Measurements from ENCODE around the gene SEC16B. TPM values are rescaled to one million over a fixed set of nuclear protein-coding genes. Genes with fewer than 3 reads are reported as not detected.
A peak's percentile ranks its signal among the peaks of the same experiment; 100 is the strongest.

Gene SEC16B
- total RNA-seq (1 to 10 TPM in 8 of 10 donors, under 1 TPM in 2; 0.32 to 3.5 (median 1.5) TPM), polyA plus RNA-seq (10 to 100 TPM in 1 of 2 donors, under 1 TPM in 1; 0.93 to 19.0 TPM)
- long read RNA-seq, donor 1: 0 reads
- long read RNA-seq, donor 2, partial matches to known transcripts: 0 of 1 reads
- long read RNA-seq, donor 2, other reads (novel, unspliced or antisense): 1 of 1 reads
- long read RNA-seq, donor 3, partial matches to known transcripts: 0 of 1 reads
- long read RNA-seq, donor 3, other reads (novel, unspliced or antisense): 1 of 1 reads

GRCh38 chr1:177969825-177970371, at the start of gene SEC16B:
TSS of gene SEC16B (minus strand) at chr1:177970058. CDS start at chr1:177967981, 2,077 bp downstream.
- H3K4me1 ChIP-seq: peaks cover 0 to 8% (median 0%) of the 10 kb centered on the region in 9 donors
- H3K27ac ChIP-seq: no peak within 1 kb of the TSS
- no peak for DNase-seq
- ATAC-seq: peak in 2 of 8 donors; percentile 34 to 48
- intact Hi-C loops (cut with DNase I): loop anchor here in 1 of 10 donors (10.0 kb wide), 1 partner anchor 215 kb away; no protein-coding TSS in a partner anchor
- H3K27me3 ChIP-seq: no peaks in the 10 kb centered on the region
- no peak within 1 kb of the TSS for H3K4me3 ChIP-seq
- H3K36me3 ChIP-seq: peaks cover 0 to 49% (median 3%) of the 10 kb centered on the region in 9 donors
- no peak for TF ChIP-seq CTCF (IDR thresholded peaks at IDR 0.05)
- WGBS, 2 donors: 87 to 91% methylated on average over 12 of the region's 12 CpGs
- H3K9me3 ChIP-seq: no peaks in the 10 kb centered on the region

GRCh38 chr1:178019622-178020021, 49.8 kb upstream of the SEC16B start:
- DNase-seq: no peak
- no peak for ATAC-seq
- no peaks in the 10 kb centered on the region for H3K27me3 ChIP-seq
- H3K9me3 ChIP-seq: peaks cover 0 to 15% (median 4%) of the 10 kb centered on the region in 11 donors
- H3K27ac ChIP-seq: no peak overlapping the region
- H3K4me3 ChIP-seq: no peak overlapping the region
- TF ChIP-seq CTCF (IDR thresholded peaks at IDR 0.05): no peak
- WGBS, 2 donors: 96 to 100% methylated on average over 2 of the region's 2 CpGs
- peaks cover 0 to 91% (median 42%) of the 10 kb centered on the region in 9 donors for H3K36me3 ChIP-seq
- intact Hi-C loops (cut with DNase I): loop anchor here in 1 of 10 donors (10.0 kb wide), 1 partner anchor 265 kb away; no protein-coding TSS in a partner anchor
- no peaks in the 10 kb centered on the region for H3K4me1 ChIP-seq

- 80 to 84% methylated on average over 1 of the region's 1 CpG for WGBS, 2 donors
- intact Hi-C loops (cut with DNase I): no loop called here
- H3K27ac ChIP-seq: no peak overlapping the region
- DNase-seq: no peak
- H3K4me3 ChIP-seq: no peak overlapping the region
- H3K36me3 ChIP-seq: peaks cover 0 to 87% (median 40%) of the 10 kb centered on the region in 9 donors
- H3K27me3 ChIP-seq: no peaks in the 10 kb centered on the region
- no peaks in the 10 kb centered on the region for H3K4me1 ChIP-seq
- H3K9me3 ChIP-seq: peaks cover 0 to 15% (median 4%) of the 10 kb centered on the region in 11 donors
- no peak for ATAC-seq
- TF ChIP-seq CTCF (IDR thresholded peaks at IDR 0.05): no peak
These were observed 49.4 kb upstream of the SEC16B start for GRCh38 chr1:178019208-178019607.

- Histone ChIP-seq H3K9me3 (peaks cover 0 to 15% (median 4%) of the 10 kb centered on the region in 11 donors), H3K4me1 (no peaks in the 10 kb centered on the region), H3K36me3 (peaks cover 0 to 72% (median 34%) of the 10 kb centered on the region in 9 donors), H3K27ac (no peak overlapping the region), H3K4me3 (no peak overlapping the region), H3K27me3 (no peaks in the 10 kb centered on the region)
- no peak for ATAC-seq
- 97 to 99% methylated on average over 2 of the region's 2 CpGs for WGBS, 2 donors
- no peak for DNase-seq
- intact Hi-C loops (cut with DNase I): no loop called here
- TF ChIP-seq CTCF (IDR thresholded peaks at IDR 0.05): no peak
These were observed 47.7 kb upstream of the SEC16B start for GRCh38 chr1:178017517-178017916.
